Ishikawa (cell line): ENCODE data around the gene TKT.

Source experiments
- CEBPB ChIP-seq: IDR thresholded peaks from 2 replicates; pipeline ENCODE4 v1.6.1; 2012
- TF ChIP-seq, protein P1 (sequence below): IDR thresholded peaks from 2 replicates; pipeline ENCODE4 v1.6.1; 2012

GRCh38 chr3:53244271-53244670 is 11.6 kb downstream of the TKT start:
- no peak for TF ChIP-seq CEBPB
- TF ChIP-seq, protein P1, sequence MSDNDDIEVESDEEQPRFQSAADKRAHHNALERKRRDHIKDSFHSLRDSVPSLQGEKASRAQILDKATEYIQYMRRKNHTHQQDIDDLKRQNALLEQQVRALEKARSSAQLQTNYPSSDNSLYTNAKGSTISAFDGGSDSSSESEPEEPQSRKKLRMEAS: no peak
